Measurements from ENCODE around the gene MYH3.

- TF ChIP-seq CTCF (IDR thresholded peaks at IDR 0.05) (no peak), POLR2A (IDR thresholded peaks at IDR 0.05) (no peak)
Measured at GRCh38 chr17:10589553-10590145, 67.5 kb downstream of the MYH3 start.

Data from transverse colon (tissue), 3 donors.